H1 (cell line): ENCODE data around the gene LRRC63. TPM values are rescaled to one million over a fixed set of nuclear protein-coding genes. Genes with fewer than 3 reads are reported as not detected.

Experiments used
- CTCF ChIA-PET: fragments of 300-600 bp; sonication (Branson Sonifier 250); formaldehyde crosslinking; loops from one replicate; lab custom pipeline; 2021; ENCODE audit not compliant: partially characterized antibody; lab: Charles Lee
- POLR2A ChIA-PET: fragments of 300-600 bp; sonication (Branson Sonifier 250); formaldehyde crosslinking; loops from one replicate; lab custom pipeline; 2021; ENCODE audit warnings: inconsistent platforms; ENCODE audit not compliant: partially characterized antibody; lab: Charles Lee
- DNase-seq, 2 experiments: peaks; one replicate each; pipeline versions ENCODE4 v3.0.0 to v3.0.0-alpha.2; 2010 to 2022; ENCODE audit warnings: low spot score in 2 of 2, low read depth in 1 of 2, mixed read lengths in 1 of 2
- FAIRE-seq: peaks from 2 replicates; lab custom pipeline; 2011; peaks lifted over from hg19 to GRCh38; lab: Jason Lieb, UNC
- H2AFZ ChIP-seq: 2 replicates; pipeline ENCODE4 v1.8.1; 2012; ENCODE audit warnings: low read length, inconsistent platforms
- H2AK5ac ChIP-seq: 2 replicates; pipeline ENCODE4 v1.6.1; 2013; ENCODE audit warnings: low read depth, low read length
- H2BK120ac ChIP-seq: replicated peaks from 2 replicates; pipeline ENCODE3; 2013; ENCODE audit warnings: low read depth, low read length, inconsistent platforms
- H2BK12ac ChIP-seq: 2 replicates; pipeline ENCODE4 v1.6.1; 2013; ENCODE audit warnings: low read depth, low read length
- H2BK15ac ChIP-seq: 2 replicates; pipeline ENCODE4 v1.6.1; 2013; ENCODE audit warnings: low read length
- H2BK20ac ChIP-seq: 2 replicates; pipeline ENCODE4 v1.6.1; 2013; ENCODE audit warnings: low read length
- H2BK5ac ChIP-seq: 2 replicates; pipeline ENCODE4 v1.6.1; 2013; ENCODE audit warnings: low read depth, low read length
- H3K14ac ChIP-seq: 2 replicates; pipeline ENCODE4 v1.6.1; 2013; ENCODE audit warnings: inconsistent platforms; ENCODE audit not compliant: insufficient read length
- H3K18ac ChIP-seq: 2 replicates; pipeline ENCODE4 v1.6.1; 2013; ENCODE audit warnings: low read length; ENCODE audit errors: extremely low read depth
- H3K23ac ChIP-seq: 2 replicates; pipeline ENCODE4 v1.6.1; 2013; ENCODE audit warnings: inconsistent platforms; ENCODE audit not compliant: insufficient read length
- H3K23me2 ChIP-seq: 2 replicates; pipeline ENCODE4 v1.6.1; 2013; ENCODE audit warnings: low read depth, low read length
- H3K27ac ChIP-seq: 2 replicates; pipeline ENCODE4 v1.6.1; 2011; ENCODE audit warnings: low read depth, low read length, inconsistent platforms
- H3K27me3 ChIP-seq, 4 experiments: replicated peaks in 1 of 4; 1 replicate in 1 of 4; 2 replicates in 3 of 4; pipeline versions ENCODE4 v1.6.1 to v1.8.1; 2011 to 2013; ENCODE audit warnings: low read length in 3 of 4, mild to moderate bottlenecking in 3 of 4, inconsistent platforms in 2 of 4, mixed read lengths in 2 of 4, moderate library complexity in 1 of 4; ENCODE audit not compliant: control insufficient read depth in 3 of 4, insufficient read depth in 3 of 4; ENCODE audit errors: extremely low read depth in 1 of 4
- H3K36me3 ChIP-seq, 4 experiments: 2 replicates each; pipeline versions ENCODE4 v1.6.1 to v1.8.1; 2011 to 2013; ENCODE audit warnings: mild to moderate bottlenecking in 4 of 4, low read length in 3 of 4, moderate library complexity in 2 of 4, control low read depth in 1 of 4, inconsistent platforms in 1 of 4; ENCODE audit not compliant: insufficient read depth in 4 of 4, control insufficient read depth in 2 of 4
- H3K4ac ChIP-seq: replicated peaks from 2 replicates; pipeline ENCODE3; 2013; ENCODE audit warnings: low read length, low read depth, mixed read lengths, inconsistent platforms; ENCODE audit not compliant: insufficient read length
- H3K4me1 ChIP-seq, 4 experiments: replicated peaks in 1 of 4; 1 replicate in 1 of 4; 2 replicates in 3 of 4; pipeline versions ENCODE4 v1.6.1 to v1.8.1; 2011 to 2013; ENCODE audit warnings: low read length in 3 of 4, inconsistent platforms in 2 of 4, mixed read lengths in 1 of 4; ENCODE audit not compliant: insufficient read depth in 4 of 4, control insufficient read depth in 3 of 4
- H3K4me2 ChIP-seq, 2 experiments: 2 replicates each; pipeline versions ENCODE4 v1.6.1 to v1.8.1; 2011 to 2013; ENCODE audit warnings: low read depth in 2 of 2, low read length in 2 of 2, control low read depth in 1 of 2, inconsistent platforms in 1 of 2, mild to moderate bottlenecking in 1 of 2; ENCODE audit not compliant: insufficient read depth in 1 of 2
- H3K4me3 ChIP-seq, 4 experiments: fragments of 200-600, 300-600 bp in 1 of 4; sonication (generic), shearing (Covaris generic), sonication (Bioruptor Twin) in 1 of 4; 2 replicates each; pipeline versions ENCODE4 v1.5.1 to v1.8.1; 2011 to 2016; ENCODE audit warnings: low read length in 4 of 4, low read depth in 3 of 4, control low read depth in 2 of 4, inconsistent platforms in 2 of 4, mild to moderate bottlenecking in 2 of 4, mixed read lengths in 1 of 4, moderate library complexity in 1 of 4; ENCODE audit not compliant: insufficient read depth in 2 of 4; ENCODE audit errors: extremely low read depth in 1 of 4
- H3K56ac ChIP-seq: replicated peaks from 2 replicates; pipeline ENCODE3; 2013; ENCODE audit warnings: low read depth, mild to moderate bottlenecking, mixed read lengths, low read length, inconsistent platforms; ENCODE audit not compliant: insufficient read length
- H3K79me1 ChIP-seq: 2 replicates; pipeline ENCODE4 v1.6.1; 2013; ENCODE audit warnings: low read depth, low read length, control low read depth
- H3K79me2 ChIP-seq, 2 experiments: 2 replicates each; pipeline versions ENCODE4 v1.6.1 to v1.8.1; 2012 to 2013; ENCODE audit warnings: low read length in 2 of 2, mild to moderate bottlenecking in 2 of 2, inconsistent platforms in 1 of 2; ENCODE audit not compliant: insufficient read depth in 2 of 2, control insufficient read depth in 1 of 2
- H3K9ac ChIP-seq, 4 experiments: replicated peaks in 1 of 4; 1 replicate in 1 of 4; 2 replicates in 3 of 4; pipeline versions ENCODE4 v1.6.1 to v1.8.1; 2011 to 2013; ENCODE audit warnings: low read depth in 3 of 4, low read length in 3 of 4, control low read depth in 2 of 4, mild to moderate bottlenecking in 2 of 4, moderate library complexity in 2 of 4, inconsistent platforms in 1 of 4; ENCODE audit errors: extremely low read depth in 1 of 4
- H3K9me3 ChIP-seq, 2 experiments: 2 replicates each; pipeline versions ENCODE4 v1.6.1 to v1.8.1; 2012 to 2013; ENCODE audit warnings: mild to moderate bottlenecking in 2 of 2, moderate library complexity in 2 of 2, control low read depth in 1 of 2, inconsistent platforms in 1 of 2, low read depth in 1 of 2, low read length in 1 of 2, mixed read lengths in 1 of 2; ENCODE audit not compliant: insufficient read depth in 2 of 2
- H4K20me1 ChIP-seq, 2 experiments: replicated peaks in 1 of 2; 2 replicates each; pipeline versions ENCODE3 to v1.8.1; 2011 to 2013; ENCODE audit warnings: inconsistent platforms in 2 of 2, low read length in 2 of 2, mild to moderate bottlenecking in 1 of 2; ENCODE audit not compliant: insufficient read depth in 2 of 2, control insufficient read depth in 1 of 2
- H4K5ac ChIP-seq: 2 replicates; pipeline ENCODE4 v1.6.1; 2013; ENCODE audit warnings: low read length, low read depth, mixed read lengths, inconsistent platforms; ENCODE audit not compliant: insufficient read length
- H4K8ac ChIP-seq: 2 replicates; pipeline ENCODE4 v1.8.0; 2013; ENCODE audit warnings: mild to moderate bottlenecking, moderate library complexity, low read length, inconsistent platforms; ENCODE audit not compliant: insufficient read depth; ENCODE audit errors: extremely low read depth
- H4K91ac ChIP-seq: replicated peaks from 2 replicates; pipeline ENCODE3; 2013; ENCODE audit warnings: low read length, mixed read lengths, inconsistent platforms; ENCODE audit not compliant: insufficient read length
- CEBPB ChIP-seq: IDR thresholded peaks from 2 replicates; pipeline ENCODE4 v1.6.1; 2012; ENCODE audit warnings: low read depth, low read length
- MAX ChIP-seq: IDR thresholded peaks from 2 replicates; pipeline ENCODE4 v1.6.1; 2012; ENCODE audit warnings: inconsistent platforms
- NANOG ChIP-seq: IDR thresholded peaks from 2 replicates; pipeline ENCODE4 v1.6.1; 2011; ENCODE audit warnings: low read length, low read depth, mild to moderate bottlenecking, inconsistent platforms; ENCODE audit not compliant: insufficient read depth, poor library complexity, severe bottlenecking
- POLR2A ChIP-seq, 2 experiments: IDR thresholded peaks; 1 replicate in 1 of 2; 2 replicates in 1 of 2; pipeline ENCODE4 v1.6.1; 2011; ENCODE audit warnings: low read depth in 2 of 2, low read length in 2 of 2, mild to moderate bottlenecking in 2 of 2; ENCODE audit errors: control extremely low read depth in 1 of 2
- POLR2AphosphoS5 ChIP-seq: IDR thresholded peaks from 2 replicates; pipeline ENCODE4 v1.6.1; 2011; ENCODE audit warnings: low read depth, low read length
- TBP ChIP-seq: IDR thresholded peaks from 2 replicates; pipeline ENCODE4 v1.6.1; 2011; ENCODE audit warnings: low read depth, low read length, improper control_type of control experiment
- WGBS, 2 experiments: shearing (Covaris generic) in 1 of 2; methylation state at CpG; one replicate each; pipeline versions ENCODE4 v1.1.6 to v1.1.7; 2013 to 2015; ENCODE audit warnings: low lambda C conversion rate in 2 of 2, mixed read lengths in 2 of 2, inconsistent platforms in 1 of 2, low coverage in 1 of 2, missing lambda C conversion rate in 1 of 2; ENCODE audit not compliant: insufficient replicate concordance in 2 of 2, insufficient coverage in 1 of 2, insufficient read length in 1 of 2; ENCODE audit errors: extremely low coverage in 1 of 2, missing lambda C conversion rate in 1 of 2; 5-methylcytosine and 5-hydroxymethylcytosine counted together
- polyA plus RNA-seq, 7 experiments: library from polyadenylated mRNA; depleted of rRNA in 3 of 7; stranded (reverse) in 5 of 7; unstranded in 2 of 7; fragments of >200 nt in 5 of 7; fragments of 200-250 nt in 2 of 7; gene quantifications; 1 replicate in 5 of 7; 2 replicates in 1 of 7; 4 replicates in 1 of 7; pipeline versions ENCODE4 v1.2.1 to v1.2.3, GENCODE V29; 2011 to 2013; ENCODE audit warnings: missing spikeins in 2 of 7, mixed read lengths in 2 of 7
- total RNA-seq: library from RNA; stranded (reverse); fragmentation: NEBNext Ultra II Directional; extraction: Animal tissue kit (Norgen Biotek cat#: 25700); gene quantifications from 2 replicates; pipeline ENCODE4 v1.2.1, GENCODE V29; 2021

The LRRC63 gene
- total and polyA plus RNA-seq, 2 of the 8 experiments (the other 6 are each of a cell fraction or from before 2014, with no cell fraction given) = not detected

- Histone ChIP-seq H3K4me1 (peaks cover 0 to 6% (median 2%) of the 10 kb centered on the region in 4 experiments; a peak in 2 of 7 replicates), H2BK15ac (no peak overlapping the region), H2BK12ac (no peak overlapping the region), H3K27me3 (peaks cover 0 to 4% (median 0%) of the 10 kb centered on the region in 4 experiments; a peak in 1 of 7 replicates), H3K4me3 (no peak overlapping the region), H2BK20ac (no peak overlapping the region), H3K27ac (no peak overlapping the region), H3K23ac (no peak overlapping the region), H3K14ac (no peak overlapping the region), H4K91ac (no peak overlapping the region), H4K5ac (no peak overlapping the region), H3K4me2 (no peak overlapping the region), H2AK5ac (no peak overlapping the region), H3K79me1 (no peaks in the 10 kb centered on the region), H3K9me3 (peaks cover 0 to 14% of the 10 kb centered on the region in 2 experiments; a peak in 2 of 4 replicates), H3K18ac (no peak overlapping the region), H3K23me2 (no peaks in the 10 kb centered on the region), H4K8ac (no peak overlapping the region), H3K9ac (no peak overlapping the region), H2BK120ac (no peak overlapping the region), H3K56ac (no peak overlapping the region), H2BK5ac (no peak overlapping the region), H2AFZ (no peak overlapping the region), H3K4ac (no peak overlapping the region), H3K36me3 (no peaks in the 10 kb centered on the region), H4K20me1 (no peaks in the 10 kb centered on the region), H3K79me2 (no peaks in the 10 kb centered on the region)
- 100% methylated on average over 1 of the region's 1 CpG; no CpG with 5 or more reads in 1 of the 2 experiments for WGBS, 2 experiments
- POLR2A ChIA-PET = no interaction called here
- DNase-seq (no peak), FAIRE-seq (no peak)
- CTCF ChIA-PET = interaction anchor here (1.2 to 2.2 kb wide), 4 partner anchors 14 to 123 kb away, joined by 3 to 8 read pairs (median 4); no protein-coding TSS in a partner anchor
- TF ChIP-seq POLR2AphosphoS5 = no peak
- TF ChIP-seq TBP = no peak
- no peak for TF ChIP-seq MAX
- TF ChIP-seq NANOG = no peak
- TF ChIP-seq POLR2A (IDR thresholded peaks at IDR 0.05; ENCODE audit: control extremely low read depth in 1 of 2, low read depth in 2 of 2, low read length in 2 of 2) = no peak
- TF ChIP-seq CEBPB = no peak
These were observed 45.5 kb upstream of the LRRC63 start for GRCh38 chr13:46166224-46166584.
